Measurements from ENCODE around the gene MOCS3. TPM values are rescaled to one million over a fixed set of nuclear protein-coding genes. Genes with fewer than 3 reads are reported as not detected.

MOCS3 gene
- total RNA-seq, 1 donor from 2014 or later = 2.8 TPM

DNA sequence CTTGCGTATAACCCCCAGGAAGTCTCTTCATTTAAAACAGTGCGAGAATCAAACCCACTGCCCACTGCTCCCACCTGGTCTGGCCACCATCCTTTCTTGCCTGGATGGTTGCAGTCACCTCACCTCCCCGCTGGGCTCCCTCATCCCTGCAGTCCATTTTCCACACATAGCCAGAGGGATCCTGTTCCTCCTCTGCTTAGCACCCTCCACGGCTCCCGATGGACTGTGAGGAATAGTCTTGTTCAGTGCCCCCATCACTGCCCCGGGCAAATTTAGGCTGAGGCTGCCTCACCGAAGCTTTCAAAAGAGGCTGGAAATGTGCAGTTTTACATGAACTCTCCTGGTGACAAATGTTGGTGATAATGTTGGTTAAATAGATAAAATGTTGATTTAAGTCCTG lies 46.6 kb downstream of the MOCS3 start:
- H3K9me3 ChIP-seq (replicated peaks) = no peaks in the 10 kb centered on the region
- no peaks in the 10 kb centered on the region for H3K36me3 ChIP-seq
- no peaks in the 10 kb centered on the region for H3K4me1 ChIP-seq
- H3K27ac ChIP-seq (replicated peaks) = no peak overlapping the region
- no peak for DNase-seq
- peaks cover 87% of the 10 kb centered on the region for H3K27me3 ChIP-seq (ENCODE audit: low read depth)
- TF ChIP-seq, protein P1, sequence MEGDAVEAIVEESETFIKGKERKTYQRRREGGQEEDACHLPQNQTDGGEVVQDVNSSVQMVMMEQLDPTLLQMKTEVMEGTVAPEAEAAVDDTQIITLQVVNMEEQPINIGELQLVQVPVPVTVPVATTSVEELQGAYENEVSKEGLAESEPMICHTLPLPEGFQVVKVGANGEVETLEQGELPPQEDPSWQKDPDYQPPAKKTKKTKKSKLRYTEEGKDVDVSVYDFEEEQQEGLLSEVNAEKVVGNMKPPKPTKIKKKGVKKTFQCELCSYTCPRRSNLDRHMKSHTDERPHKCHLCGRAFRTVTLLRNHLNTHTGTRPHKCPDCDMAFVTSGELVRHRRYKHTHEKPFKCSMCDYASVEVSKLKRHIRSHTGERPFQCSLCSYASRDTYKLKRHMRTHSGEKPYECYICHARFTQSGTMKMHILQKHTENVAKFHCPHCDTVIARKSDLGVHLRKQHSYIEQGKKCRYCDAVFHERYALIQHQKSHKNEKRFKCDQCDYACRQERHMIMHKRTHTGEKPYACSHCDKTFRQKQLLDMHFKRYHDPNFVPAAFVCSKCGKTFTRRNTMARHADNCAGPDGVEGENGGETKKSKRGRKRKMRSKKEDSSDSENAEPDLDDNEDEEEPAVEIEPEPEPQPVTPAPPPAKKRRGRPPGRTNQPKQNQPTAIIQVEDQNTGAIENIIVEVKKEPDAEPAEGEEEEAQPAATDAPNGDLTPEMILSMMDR (IDR thresholded peaks at IDR 0.05; ENCODE audit: borderline replicate concordance) = no peak
- no peak overlapping the region for H3K4me3 ChIP-seq
- intact Hi-C loops (cut with micrococcal nuclease) = no loop called here

DNA sequence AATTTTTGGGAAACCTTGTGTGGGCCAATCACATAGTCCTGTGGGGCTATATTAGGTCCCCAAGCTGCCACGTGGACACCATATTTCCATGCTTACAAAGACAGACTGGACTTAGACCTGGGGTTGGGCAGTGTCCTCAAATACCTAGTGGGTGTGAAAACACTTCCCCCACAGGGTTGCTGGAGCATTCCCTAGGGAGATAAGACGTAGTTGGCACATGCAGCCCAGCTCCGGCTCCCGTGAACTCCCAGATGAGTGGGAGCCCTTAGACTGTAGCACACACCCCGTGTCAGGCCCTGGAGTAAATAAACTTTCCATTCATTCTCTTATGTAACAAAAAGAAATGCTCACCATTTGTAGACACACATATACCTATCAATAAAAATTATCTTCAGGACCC lies 50.1 kb downstream of the MOCS3 start:
- Histone ChIP-seq H3K36me3 (no peaks in the 10 kb centered on the region), H3K4me1 (no peaks in the 10 kb centered on the region), H3K27me3 (ENCODE audit: low read depth) (peaks cover 79% of the 10 kb centered on the region), H3K4me3 (no peak overlapping the region), H3K27ac (replicated peaks) (no peak overlapping the region), H3K9me3 (replicated peaks) (no peaks in the 10 kb centered on the region)
- intact Hi-C loops (cut with micrococcal nuclease) = no loop called here
- TF ChIP-seq, protein P1 (IDR thresholded peaks at IDR 0.05; ENCODE audit: borderline replicate concordance) = no peak
- no peak for DNase-seq

DNA sequence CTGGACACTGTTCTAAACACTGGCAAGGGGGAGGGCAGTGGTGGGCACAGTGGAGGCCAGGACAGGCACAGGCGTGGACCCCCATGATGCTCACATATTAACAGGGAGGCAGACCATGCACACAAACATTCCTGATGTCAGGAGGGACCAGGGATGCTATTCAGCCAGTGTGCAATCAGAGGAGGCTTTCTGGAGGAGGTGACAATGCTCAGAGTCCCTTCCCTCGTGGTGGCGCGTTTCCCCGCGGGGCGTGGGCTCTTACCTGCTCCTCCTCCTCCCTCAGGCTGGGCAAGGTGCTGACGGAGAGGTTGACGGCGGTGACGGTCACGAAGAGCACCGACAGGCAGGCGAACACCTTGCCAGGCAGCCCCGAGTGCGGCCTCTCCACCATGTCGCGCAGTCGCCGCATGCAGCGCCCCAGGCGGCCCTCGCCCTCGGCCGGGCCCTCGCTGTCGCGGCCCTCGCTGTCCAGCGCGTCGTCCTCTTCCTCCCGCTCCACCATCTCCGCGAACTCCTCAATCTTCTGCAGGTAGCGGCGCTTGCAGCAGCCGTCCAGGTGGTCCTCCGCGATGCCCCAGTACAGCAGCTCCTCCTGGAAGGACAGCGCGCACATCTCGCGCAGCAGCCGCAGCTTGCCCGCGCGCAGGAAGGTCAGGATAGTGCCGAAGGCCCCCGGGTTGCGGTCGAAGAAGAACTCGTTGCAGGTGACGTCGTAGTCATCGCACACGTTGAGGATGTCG lies 50.9 kb downstream of the MOCS3 start:
- Histone ChIP-seq H3K9me3 (replicated peaks) (no peaks in the 10 kb centered on the region), H3K4me3 (no peak overlapping the region), H3K4me1 (no peaks in the 10 kb centered on the region), H3K36me3 (no peaks in the 10 kb centered on the region), H3K27ac (replicated peaks) (no peak overlapping the region), H3K27me3 (ENCODE audit: low read depth) (peaks cover 79% of the 10 kb centered on the region)
- DNase-seq = no peak
- intact Hi-C loops (cut with micrococcal nuclease) = no loop called here
- TF ChIP-seq, protein P1 (IDR thresholded peaks at IDR 0.05; ENCODE audit: borderline replicate concordance) = no peak

DNA sequence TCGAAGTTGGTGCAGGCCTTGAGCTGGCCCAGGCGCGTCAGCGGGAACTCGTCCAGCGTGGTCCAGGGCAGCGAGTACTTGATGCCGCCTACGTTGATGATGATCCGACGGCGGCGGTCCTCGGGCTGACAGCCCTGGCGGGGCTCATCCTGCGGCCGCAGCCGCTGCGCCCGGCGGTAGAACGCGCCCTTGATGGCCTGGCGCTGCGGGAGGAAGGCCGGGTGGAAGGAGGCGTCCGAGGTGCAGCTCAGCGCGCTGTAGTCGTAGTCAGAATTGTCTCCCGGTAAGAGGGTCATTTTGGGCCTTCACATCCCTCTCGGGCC lies 51.4 kb downstream of the MOCS3 start:
- TF ChIP-seq, protein P1 (IDR thresholded peaks at IDR 0.05; ENCODE audit: borderline replicate concordance) = no peak
- no peak for DNase-seq
- no peaks in the 10 kb centered on the region for H3K4me1 ChIP-seq
- H3K4me3 ChIP-seq = no peak overlapping the region
- no peaks in the 10 kb centered on the region for H3K36me3 ChIP-seq
- H3K27ac ChIP-seq (replicated peaks) = no peak overlapping the region
- H3K9me3 ChIP-seq (replicated peaks) = no peaks in the 10 kb centered on the region
- intact Hi-C loops (cut with micrococcal nuclease) = no loop called here
- peaks cover 79% of the 10 kb centered on the region for H3K27me3 ChIP-seq (ENCODE audit: low read depth)

DNA sequence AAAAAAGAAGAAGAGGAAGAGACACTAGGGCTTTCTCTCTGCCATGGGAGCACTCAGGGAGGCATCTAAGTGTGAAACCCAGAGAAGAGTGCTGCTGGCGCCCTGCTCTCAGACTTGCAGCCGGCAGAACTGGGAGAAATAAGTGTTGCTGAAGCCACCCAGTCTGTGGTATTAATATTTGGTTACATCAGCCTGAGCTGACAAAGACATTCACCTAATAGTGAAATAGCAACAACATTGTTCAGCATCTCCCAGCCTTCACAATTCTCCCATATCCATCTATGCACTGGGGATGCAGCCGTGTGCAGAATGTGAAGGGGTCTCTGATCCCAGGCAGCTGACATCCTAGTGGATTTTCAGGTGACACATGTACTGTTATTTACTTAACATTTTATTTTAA lies 52.3 kb downstream of the MOCS3 start:
- Histone ChIP-seq H3K4me1 (no peaks in the 10 kb centered on the region), H3K4me3 (no peak overlapping the region), H3K27ac (replicated peaks) (no peak overlapping the region), H3K9me3 (replicated peaks) (no peaks in the 10 kb centered on the region), H3K27me3 (ENCODE audit: low read depth) (peaks cover 82% of the 10 kb centered on the region), H3K36me3 (no peaks in the 10 kb centered on the region)
- TF ChIP-seq, protein P1 (IDR thresholded peaks at IDR 0.05; ENCODE audit: borderline replicate concordance) = no peak
- DNase-seq = no peak
- intact Hi-C loops (cut with micrococcal nuclease) = no loop called here

All from left ventricle myocardium inferior (tissue), 1 donor.